Upper lobe of left lung (tissue), 6 donors: ENCODE results near the gene SLC66A2. TPM values are rescaled to one million over a fixed set of nuclear protein-coding genes. Genes with fewer than 3 reads are reported as not detected.
A peak's percentile ranks its signal among the peaks of the same experiment; 100 is the strongest.

Experiments
- ATAC-seq, 2 donors: fragments of 200-7000 bp; cut with Tn5 transposase; one replicate each; pipeline ENCODE4 v1.9.1; 2022; ENCODE audit warnings: mild to moderate bottlenecking in 2 of 2, moderate library complexity in 2 of 2; ENCODE audit not compliant: low FRiP score in 2 of 2
- DNase-seq, 2 donors: peaks; one replicate each; pipeline ENCODE4 v3.0.0-alpha.2; 2019 to 2020
- H3K27ac ChIP-seq, 4 donors: fragments of 200-600 bp; sonication (generic); one replicate each; pipeline ENCODE4 v1.5.1; 2016 to 2019
- H3K27me3 ChIP-seq, 4 donors: fragments of 200-600 bp; sonication (generic); one replicate each; pipeline ENCODE4 v1.5.1; 2017 to 2019
- H3K36me3 ChIP-seq, 4 donors: fragments of 200-600 bp; sonication (generic); one replicate each; pipeline ENCODE4 v1.5.1; 2016 to 2019
- H3K4me1 ChIP-seq, 4 donors: fragments of 200-600 bp; sonication (generic); one replicate each; pipeline ENCODE4 v1.5.1; 2018 to 2019
- H3K4me3 ChIP-seq, 4 donors: fragments of 200-600 bp; sonication (generic); one replicate each; pipeline ENCODE4 v1.5.1; 2017 to 2019; ENCODE audit warnings: mild to moderate bottlenecking in 2 of 4, moderate library complexity in 1 of 4
- H3K9me3 ChIP-seq, 4 donors: fragments of 200-600 bp; sonication (generic); one replicate each; pipeline ENCODE4 v1.5.1; 2018 to 2019
- EP300 ChIP-seq, 4 donors: sonication (generic); formaldehyde crosslinking; IDR thresholded peaks; one replicate each; pipeline ENCODE4 v1.5.1; 2017; ENCODE audit warnings: antibody characterized with exemption in 4 of 4, control low read depth in 2 of 4
- POLR2A ChIP-seq, 4 donors: fragments of 450-650 bp; IDR thresholded peaks; one replicate each; pipeline ENCODE4 v1.5.1; 2016 to 2017; ENCODE audit warnings: antibody characterized with exemption in 4 of 4, mild to moderate bottlenecking in 2 of 4
- POLR2AphosphoS5 ChIP-seq, 2 donors: sonication (generic); formaldehyde crosslinking; IDR thresholded peaks; one replicate each; pipeline ENCODE4 v1.5.1; 2017; ENCODE audit warnings: antibody characterized with exemption in 2 of 2
- whole genome bisulfite sequencing, 2 donors: methylation state at CpG; one replicate each; pipeline ENCODE4 v1.1.5; 2017 to 2018; 5-methylcytosine and 5-hydroxymethylcytosine counted together
- total RNA-seq, 6 donors: library from RNA; depleted of rRNA in 4 of 6; stranded (reverse); fragments of >200 nt in 4 of 6; gene quantifications; one replicate each; pipeline versions ENCODE4 v1.1.0 to v1.2.1, GENCODE V29; 2016 to 2021
- TF ChIP-seq, protein P1 (sequence below), 6 experiments: fragments of 450-650 bp in 4 of 6; fragments of 200-600 bp in 2 of 6; sonication (generic) in 2 of 6; IDR thresholded peaks; one replicate each; pipeline ENCODE4 v1.5.1; 2016 to 2019; ENCODE audit warnings: antibody characterized with exemption in 6 of 6
- donor health status: DM: no; HTN: no; CAD: no; lungs with moderate emphysema.
- donor health status: DM: no; HTN: yes; CAD: no; lungs with severe emphysema.

The SLC66A2 gene
- total RNA-seq, 6 donors from 2014 or later, result 37.6 to 90.7 (median 66.5) TPM

- Histone ChIP-seq H3K27me3 (no peaks in the 10 kb centered on the region), H3K9me3 (peaks cover 0 to 47% (median 34%) of the 10 kb centered on the region in 4 donors), H3K27ac (no peak overlapping the region), H3K36me3 (peaks cover 5 to 24% (median 22%) of the 10 kb centered on the region in 4 donors), H3K4me1 (no peaks in the 10 kb centered on the region), H3K4me3 (no peak overlapping the region)
- no peak for TF ChIP-seq EP300 (IDR thresholded peaks at IDR 0.05)
- TF ChIP-seq, protein P1, sequence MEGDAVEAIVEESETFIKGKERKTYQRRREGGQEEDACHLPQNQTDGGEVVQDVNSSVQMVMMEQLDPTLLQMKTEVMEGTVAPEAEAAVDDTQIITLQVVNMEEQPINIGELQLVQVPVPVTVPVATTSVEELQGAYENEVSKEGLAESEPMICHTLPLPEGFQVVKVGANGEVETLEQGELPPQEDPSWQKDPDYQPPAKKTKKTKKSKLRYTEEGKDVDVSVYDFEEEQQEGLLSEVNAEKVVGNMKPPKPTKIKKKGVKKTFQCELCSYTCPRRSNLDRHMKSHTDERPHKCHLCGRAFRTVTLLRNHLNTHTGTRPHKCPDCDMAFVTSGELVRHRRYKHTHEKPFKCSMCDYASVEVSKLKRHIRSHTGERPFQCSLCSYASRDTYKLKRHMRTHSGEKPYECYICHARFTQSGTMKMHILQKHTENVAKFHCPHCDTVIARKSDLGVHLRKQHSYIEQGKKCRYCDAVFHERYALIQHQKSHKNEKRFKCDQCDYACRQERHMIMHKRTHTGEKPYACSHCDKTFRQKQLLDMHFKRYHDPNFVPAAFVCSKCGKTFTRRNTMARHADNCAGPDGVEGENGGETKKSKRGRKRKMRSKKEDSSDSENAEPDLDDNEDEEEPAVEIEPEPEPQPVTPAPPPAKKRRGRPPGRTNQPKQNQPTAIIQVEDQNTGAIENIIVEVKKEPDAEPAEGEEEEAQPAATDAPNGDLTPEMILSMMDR (IDR thresholded peaks at IDR 0.05), result no peak
- no peak for TF ChIP-seq POLR2AphosphoS5 (IDR thresholded peaks at IDR 0.05)
- no peak for TF ChIP-seq POLR2A (IDR thresholded peaks at IDR 0.05)
- WGBS, 2 donors, result 84 to 92% methylated on average over 33 to 45 of the region's 53 CpGs
- ATAC-seq (no peak), DNase-seq (no peak)
These were observed 51.6 kb downstream of the SLC66A2 start for GRCh38 chr18:79899609-79900445.

GRCh38 chr18:79898952-79899608, 52.4 kb downstream of the SLC66A2 start:
- ATAC-seq (no peak), DNase-seq (peak in 1 of 2 donors; percentile 79)
- TF ChIP-seq POLR2A (IDR thresholded peaks at IDR 0.05) (no peak), POLR2AphosphoS5 (IDR thresholded peaks at IDR 0.05) (no peak), EP300 (IDR thresholded peaks at IDR 0.05) (no peak)
- TF ChIP-seq, protein P1 (IDR thresholded peaks at IDR 0.05), result no peak
- Histone ChIP-seq H3K27me3 (no peaks in the 10 kb centered on the region), H3K27ac (no peak overlapping the region), H3K4me3 (no peak overlapping the region), H3K9me3 (peaks cover 0 to 54% (median 34%) of the 10 kb centered on the region in 4 donors), H3K36me3 (peaks cover 5 to 21% (median 20%) of the 10 kb centered on the region in 4 donors), H3K4me1 (no peaks in the 10 kb centered on the region)
- WGBS, 2 donors, result 62 to 93% methylated on average over 29 to 70 of the region's 70 CpGs

DNA sequence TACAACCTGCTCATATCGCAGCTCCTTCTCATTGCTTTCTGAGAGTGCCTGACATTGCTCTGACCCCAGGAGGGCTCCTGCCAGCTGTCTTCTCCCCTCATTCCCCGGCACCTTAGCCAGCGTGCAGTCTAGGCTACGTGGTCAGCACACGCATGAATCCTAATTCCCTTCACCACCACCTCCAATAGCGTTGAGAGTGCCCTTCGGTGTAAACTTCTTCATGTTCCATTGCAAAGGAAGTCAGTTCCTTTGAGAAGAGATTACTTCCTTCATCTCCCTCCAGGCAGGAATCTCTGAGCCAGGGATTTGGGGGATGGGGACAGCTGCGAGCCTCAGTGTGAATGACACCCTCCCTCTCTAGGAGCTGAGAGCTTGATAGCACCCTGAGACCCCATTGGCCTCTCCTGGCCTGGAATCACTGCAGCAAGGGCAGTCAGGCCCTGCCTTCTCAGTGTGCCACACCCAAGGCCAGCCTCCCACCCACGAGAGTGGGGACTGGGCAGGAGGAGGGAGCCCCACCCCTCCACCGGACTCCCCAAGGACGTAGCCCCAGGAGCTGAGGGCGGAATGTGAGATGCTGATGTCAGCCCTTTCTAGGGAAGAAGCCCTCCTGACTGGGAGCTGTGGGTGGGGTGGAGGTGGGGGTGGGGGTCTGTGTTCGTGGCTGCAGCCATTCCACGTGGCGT, 53.4 kb downstream of the SLC66A2 start:
- H3K27ac ChIP-seq, result no peak overlapping the region
- no peaks in the 10 kb centered on the region for H3K4me1 ChIP-seq
- H3K4me3 ChIP-seq, result no peak overlapping the region
- TF ChIP-seq POLR2A (IDR thresholded peaks at IDR 0.05) (no peak), EP300 (IDR thresholded peaks at IDR 0.05) (no peak), POLR2AphosphoS5 (IDR thresholded peaks at IDR 0.05) (no peak)
- TF ChIP-seq, protein P1 (IDR thresholded peaks at IDR 0.05), result no peak
- peaks cover 0 to 63% (median 39%) of the 10 kb centered on the region in 4 donors for H3K9me3 ChIP-seq
- 94 to 95% methylated on average over 10 to 15 of the region's 15 CpGs for WGBS, 2 donors
- no peak for ATAC-seq
- H3K36me3 ChIP-seq, result peaks cover 0 to 11% (median 10%) of the 10 kb centered on the region in 4 donors
- no peak for DNase-seq
- no peaks in the 10 kb centered on the region for H3K27me3 ChIP-seq

- H3K27ac ChIP-seq, result no peak overlapping the region
- H3K36me3 ChIP-seq, result no peaks in the 10 kb centered on the region
- H3K4me3 ChIP-seq, result no peak overlapping the region
- ATAC-seq (no peak), DNase-seq (no peak)
- H3K4me1 ChIP-seq, result no peaks in the 10 kb centered on the region
- no peaks in the 10 kb centered on the region for H3K27me3 ChIP-seq
- TF ChIP-seq, protein P1 (IDR thresholded peaks at IDR 0.05), result no peak
- TF ChIP-seq POLR2A (IDR thresholded peaks at IDR 0.05), result no peak
- TF ChIP-seq EP300 (IDR thresholded peaks at IDR 0.05), result no peak
- TF ChIP-seq POLR2AphosphoS5 (IDR thresholded peaks at IDR 0.05), result no peak
- peaks cover 0 to 75% (median 50%) of the 10 kb centered on the region in 4 donors for H3K9me3 ChIP-seq
- WGBS, 2 donors, result 60 to 94% methylated on average over 3 of the region's 3 CpGs
These were observed 54.7 kb downstream of the SLC66A2 start for GRCh38 chr18:79896738-79897137.
